ENCODE data around the gene GIGYF1. TPM values are rescaled to one million over a fixed set of nuclear protein-coding genes. Genes with fewer than 3 reads are reported as not detected.
A peak's percentile ranks its signal among the peaks of the same experiment; 100 is the strongest.

GIGYF1 gene
- total and polyA plus RNA-seq, 2 of the 13 experiments (the other 11 are each of a cell fraction or from before 2014, with no cell fraction given): 7.6 to 16.1 TPM

DNA sequence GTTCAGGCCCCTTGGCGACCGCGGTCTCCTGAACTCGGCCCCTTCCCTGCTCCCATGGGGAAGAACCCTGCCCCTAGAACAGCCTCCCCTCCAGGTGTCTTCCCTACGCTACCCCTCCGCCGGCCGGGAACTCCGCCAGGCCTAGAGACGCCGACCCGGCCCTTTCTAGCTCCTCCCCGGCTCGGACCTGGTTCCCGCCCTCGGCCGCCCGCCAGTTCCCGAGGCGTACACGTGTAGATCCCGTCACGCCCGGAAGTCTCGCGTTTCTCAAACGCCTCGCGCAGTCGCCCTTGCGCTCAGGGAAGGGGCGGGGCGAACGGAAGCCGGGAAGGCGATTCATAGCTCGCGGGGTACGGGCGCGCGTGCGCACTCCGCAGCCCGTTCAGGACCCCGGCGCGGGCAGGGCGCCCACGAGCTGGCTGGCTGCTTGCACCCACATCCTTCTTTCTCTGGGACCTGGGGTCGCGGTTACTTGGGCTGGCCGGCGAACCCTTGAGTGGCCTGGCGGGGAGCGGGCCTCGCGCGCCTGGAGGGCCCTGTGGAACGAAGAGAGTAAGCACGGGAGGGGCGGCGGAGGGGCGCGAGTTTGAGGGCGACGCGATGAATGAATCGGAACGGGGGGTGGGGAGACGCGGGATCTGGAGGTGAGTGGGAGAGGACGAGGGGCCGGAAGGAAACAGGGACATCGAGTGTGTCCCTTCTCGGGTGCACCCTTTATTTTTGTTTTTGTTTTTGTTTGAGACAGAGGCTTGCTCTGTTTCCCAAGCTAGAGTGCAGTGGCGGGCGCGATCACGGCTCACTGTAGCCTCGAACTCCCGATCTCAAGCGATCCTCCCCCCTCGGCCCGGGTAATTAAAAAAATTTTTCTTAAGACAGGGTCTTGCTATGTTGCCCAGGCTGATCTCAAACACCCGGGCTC, 12.0 kb upstream of the GIGYF1 start, which contains the start of gene POP7:
Gene POP7, plus strand, starts transcription at position 369 of the 919 bp plus-strand sequence. CDS start 710 bp downstream, outside the sequence.
- Histone ChIP-seq H4K20me1 (ENCODE audit: insufficient read depth, low read length) (no peaks in the 10 kb centered on the region), H3K9me3 (ENCODE audit: low read length) (no peaks in the 10 kb centered on the region), H3K27me3 (ENCODE audit: control insufficient read depth in 1 of 2, insufficient read depth in 2 of 2, low read length in 2 of 2) (no peaks in the 10 kb centered on the region), H3K27ac (ENCODE audit: extremely low read length, insufficient read depth, low read length) (peak within 1 kb of the TSS; percentile 84), H3K4me1 (ENCODE audit: insufficient read depth, low read length) (peaks cover 30% of the 10 kb centered on the region), H3K4me2 (ENCODE audit: low read depth, low read length) (peak within 1 kb of the TSS; percentile 91), H3K9ac (ENCODE audit: insufficient read depth, low read depth, low read length) (peak within 1 kb of the TSS; percentile 90), H3K79me2 (ENCODE audit: insufficient read depth, low read length) (peaks cover 18% of the 10 kb centered on the region), H2AFZ (ENCODE audit: low read length) (no peak within 1 kb of the TSS), H3K36me3 (replicated peaks in 1 of 2; ENCODE audit: control insufficient read depth in 1 of 2, insufficient read depth in 2 of 2, low read length in 2 of 2) (no peaks in the 10 kb centered on the region), H3K4me3 (replicated peaks in 1 of 3; ENCODE audit: insufficient read depth in 1 of 3, low read depth in 2 of 3, low read length in 3 of 3) (peak within 1 kb of the TSS; percentile 93 to 98 (median 98))
- intact Hi-C loops (cut with micrococcal nuclease; ENCODE audit: unreplicated experiment): loop anchor here (1.0 kb wide), 2 partner anchors 19 to 168 kb away; no protein-coding TSS in a partner anchor
- in situ Hi-C loops (cut with HindIII; ENCODE audit: extremely low pct_ligation_motif_present, low pct_unique_long_range_greater_than_20kb): loop anchor here (10.0 kb wide), 1 partner anchor 149 kb away; the partner anchor contains the start of gene SLC12A9
- BruUV-seq (replicated peaks): TSS peak; percentile 94
- peak; percentile 94 for DNase-seq (ENCODE audit: low spot score)
- WGBS (ENCODE audit: low lambda C conversion rate): 0% methylated on average over 27 of the region's 86 CpGs
- ChIA-PET POLR2A (interaction anchor here (0.7 to 4.6 kb wide), 37 partner anchors 8 to 477 kb away, joined by 3 to 59 read pairs (median 6); partner anchors contain the start of genes ACTL6B, EPHB4, EPO and FBXO24), CTCF (ENCODE audit: low intra/inter-chr PET ratio, low total read pairs) (interaction anchor here (1.0 to 3.3 kb wide), 3 partner anchors 19 to 146 kb away, joined by 3 to 37 read pairs (median 5); partner anchors contain the start of genes MOSPD3 and SLC12A9)
- peak; percentile 74 for FAIRE-seq
- ATAC-seq: peak; percentile 93
- TF ChIP-seq MAFK (conservative IDR thresholded peaks at IDR 0.05 in 1 of 2, IDR thresholded peaks at IDR 0.05 in 1 of 2; ENCODE audit: low read length in 2 of 2) (no peak), ZNF354B (CRISPR knock-in tag; IDR thresholded peaks at IDR 0.05) (0 out of 2 replicates have a peak, but pooled peaks have one; percentile 60), ZFP37 (CRISPR knock-in tag; IDR thresholded peaks at IDR 0.05; ENCODE audit: borderline replicate concordance) (no peak; the same call in 1 of the 2 replicates), ZNF446 (CRISPR knock-in tag; IDR thresholded peaks at IDR 0.05) (no peak), ZNF292 (CRISPR knock-in tag; IDR thresholded peaks at IDR 0.05; ENCODE audit: borderline replicate concordance, low read depth) (no peak), SP5 (CRISPR knock-in tag; IDR thresholded peaks at IDR 0.05; ENCODE audit: borderline replicate concordance, low read depth) (peak; percentile 67; the same call in 1 of the 2 replicates), ZFY (CRISPR knock-in tag; IDR thresholded peaks at IDR 0.05) (peak; percentile 92), ARNT (IDR thresholded peaks at IDR 0.05) (no peak), ZFP62 (CRISPR knock-in tag; IDR thresholded peaks at IDR 0.05) (no peak), SMAD9 (CRISPR knock-in tag; IDR thresholded peaks at IDR 0.05) (no peak; the same call in 1 of the 2 replicates), ZNF629 (CRISPR knock-in tag; conservative IDR thresholded peaks at IDR 0.05) (no peak)
- TF ChIP-seq, protein P1, sequence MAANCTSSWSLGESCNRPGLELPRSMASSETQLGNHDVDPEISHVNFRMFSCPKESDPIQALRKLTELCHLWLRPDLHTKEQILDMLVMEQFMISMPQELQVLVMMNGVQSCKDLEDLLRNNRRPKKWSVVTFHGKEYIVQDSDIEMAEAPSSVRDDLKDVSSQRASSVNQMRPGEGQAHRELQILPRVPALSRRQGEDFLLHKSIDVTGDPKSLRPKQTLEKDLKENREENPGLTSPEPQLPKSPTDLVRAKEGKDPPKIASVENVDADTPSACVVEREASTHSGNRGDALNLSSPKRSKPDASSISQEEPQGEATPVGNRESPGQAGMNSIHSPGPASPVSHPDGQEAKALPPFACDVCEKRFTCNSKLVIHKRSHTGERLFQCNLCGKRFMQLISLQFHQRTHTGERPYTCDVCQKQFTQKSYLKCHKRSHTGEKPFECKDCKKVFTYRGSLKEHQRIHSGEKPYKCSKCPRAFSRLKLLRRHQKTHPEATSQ (CRISPR knock-in tag; IDR thresholded peaks at IDR 0.05; ENCODE audit: borderline replicate concordance): no peak; the same call in 1 of the 2 replicates
- TF ChIP-seq, protein P2, sequence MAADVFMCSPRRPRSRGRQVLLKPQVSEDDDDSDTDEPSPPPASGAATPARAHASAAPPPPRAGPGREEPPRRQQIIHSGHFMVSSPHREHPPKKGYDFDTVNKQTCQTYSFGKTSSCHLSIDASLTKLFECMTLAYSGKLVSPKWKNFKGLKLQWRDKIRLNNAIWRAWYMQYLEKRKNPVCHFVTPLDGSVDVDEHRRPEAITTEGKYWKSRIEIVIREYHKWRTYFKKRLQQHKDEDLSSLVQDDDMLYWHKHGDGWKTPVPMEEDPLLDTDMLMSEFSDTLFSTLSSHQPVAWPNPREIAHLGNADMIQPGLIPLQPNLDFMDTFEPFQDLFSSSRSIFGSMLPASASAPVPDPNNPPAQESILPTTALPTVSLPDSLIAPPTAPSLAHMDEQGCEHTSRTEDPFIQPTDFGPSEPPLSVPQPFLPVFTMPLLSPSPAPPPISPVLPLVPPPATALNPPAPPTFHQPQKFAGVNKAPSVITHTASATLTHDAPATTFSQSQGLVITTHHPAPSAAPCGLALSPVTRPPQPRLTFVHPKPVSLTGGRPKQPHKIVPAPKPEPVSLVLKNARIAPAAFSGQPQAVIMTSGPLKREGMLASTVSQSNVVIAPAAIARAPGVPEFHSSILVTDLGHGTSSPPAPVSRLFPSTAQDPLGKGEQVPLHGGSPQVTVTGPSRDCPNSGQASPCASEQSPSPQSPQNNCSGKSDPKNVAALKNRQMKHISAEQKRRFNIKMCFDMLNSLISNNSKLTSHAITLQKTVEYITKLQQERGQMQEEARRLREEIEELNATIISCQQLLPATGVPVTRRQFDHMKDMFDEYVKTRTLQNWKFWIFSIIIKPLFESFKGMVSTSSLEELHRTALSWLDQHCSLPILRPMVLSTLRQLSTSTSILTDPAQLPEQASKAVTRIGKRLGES (CRISPR knock-in tag; IDR thresholded peaks at IDR 0.05; ENCODE audit: borderline replicate concordance): no peak; the same call in 1 of the 2 replicates
- TF ChIP-seq, protein P3, sequence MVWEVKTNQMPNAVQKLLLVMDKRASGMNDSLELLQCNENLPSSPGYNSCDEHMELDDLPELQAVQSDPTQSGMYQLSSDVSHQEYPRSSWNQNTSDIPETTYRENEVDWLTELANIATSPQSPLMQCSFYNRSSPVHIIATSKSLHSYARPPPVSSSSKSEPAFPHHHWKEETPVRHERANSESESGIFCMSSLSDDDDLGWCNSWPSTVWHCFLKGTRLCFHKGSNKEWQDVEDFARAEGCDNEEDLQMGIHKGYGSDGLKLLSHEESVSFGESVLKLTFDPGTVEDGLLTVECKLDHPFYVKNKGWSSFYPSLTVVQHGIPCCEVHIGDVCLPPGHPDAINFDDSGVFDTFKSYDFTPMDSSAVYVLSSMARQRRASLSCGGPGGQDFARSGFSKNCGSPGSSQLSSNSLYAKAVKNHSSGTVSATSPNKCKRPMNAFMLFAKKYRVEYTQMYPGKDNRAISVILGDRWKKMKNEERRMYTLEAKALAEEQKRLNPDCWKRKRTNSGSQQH (CRISPR knock-in tag; IDR thresholded peaks at IDR 0.05; ENCODE audit: low read depth): peak; percentile 87
- TF ChIP-seq, protein P4, sequence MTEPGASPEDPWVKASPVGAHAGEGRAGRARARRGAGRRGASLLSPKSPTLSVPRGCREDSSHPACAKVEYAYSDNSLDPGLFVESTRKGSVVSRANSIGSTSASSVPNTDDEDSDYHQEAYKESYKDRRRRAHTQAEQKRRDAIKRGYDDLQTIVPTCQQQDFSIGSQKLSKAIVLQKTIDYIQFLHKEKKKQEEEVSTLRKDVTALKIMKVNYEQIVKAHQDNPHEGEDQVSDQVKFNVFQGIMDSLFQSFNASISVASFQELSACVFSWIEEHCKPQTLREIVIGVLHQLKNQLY (CRISPR knock-in tag; IDR thresholded peaks at IDR 0.05): peak; percentile 86
- TF ChIP-seq, protein P5, sequence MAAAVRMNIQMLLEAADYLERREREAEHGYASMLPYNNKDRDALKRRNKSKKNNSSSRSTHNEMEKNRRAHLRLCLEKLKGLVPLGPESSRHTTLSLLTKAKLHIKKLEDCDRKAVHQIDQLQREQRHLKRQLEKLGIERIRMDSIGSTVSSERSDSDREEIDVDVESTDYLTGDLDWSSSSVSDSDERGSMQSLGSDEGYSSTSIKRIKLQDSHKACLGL (CRISPR knock-in tag; IDR thresholded peaks at IDR 0.05): peak; percentile 79; the same call in 1 of the 2 replicates

Measured in HepG2 (cell line).